Stromal cell of bone marrow (primary cell): ENCODE measurements around the gene C12orf60.

Source experiments
- DNase-seq: peaks from one replicate; pipeline ENCODE4 v3.0.0-alpha.2; 2012; ENCODE audit warnings: low read depth

C12orf60 gene

GRCh38 chr12:14777271-14777670 lies 26.2 kb upstream of the C12orf60 start:
- DNase-seq, result no peak

- no peak for DNase-seq
These were observed 23.6 kb upstream of the C12orf60 start for GRCh38 chr12:14779834-14780233.

GRCh38 chr12:14780859-14781258 lies 22.6 kb upstream of the C12orf60 start:
- DNase-seq, result no peak

GRCh38 chr12:14781563-14781962 lies 21.9 kb upstream of the C12orf60 start:
- no peak for DNase-seq

- DNase-seq, result no peak
These were observed 20.7 kb upstream of the C12orf60 start for GRCh38 chr12:14782756-14783155.

GRCh38 chr12:14784471-14784870 lies 19.0 kb upstream of the C12orf60 start:
- no peak for DNase-seq

GRCh38 chr12:14785568-14785967 lies 17.9 kb upstream of the C12orf60 start:
- no peak for DNase-seq

- DNase-seq, result no peak
These were observed 8.4 kb upstream of the C12orf60 start for GRCh38 chr12:14795028-14795448.

GRCh38 chr12:14802247-14802646 lies 1.2 kb upstream of the C12orf60 start:
- no peak for DNase-seq

- no peak for DNase-seq
These were observed 804 bp upstream of the C12orf60 start for GRCh38 chr12:14802721-14803010.

GRCh38 chr12:14803830-14804160 lies 325 bp downstream of the C12orf60 start:
- no peak for DNase-seq

GRCh38 chr12:14810167-14810952 lies 6.9 kb downstream of the C12orf60 start:
- DNase-seq, result no peak

GRCh38 chr12:14810953-14811483 lies 7.5 kb downstream of the C12orf60 start:
- no peak for DNase-seq

- DNase-seq, result no peak
These were observed 8.0 kb downstream of the C12orf60 start for GRCh38 chr12:14811486-14811885.

GRCh38 chr12:14814014-14814413 lies 10.5 kb downstream of the C12orf60 start, which contains the start of gene SMCO3:
SMCO3 (minus strand) TSS chr12:14814182; CDS start chr12:14806680, 7,502 bp downstream.
- DNase-seq, result no peak

- no peak for DNase-seq
These were observed 20.7 kb downstream of the C12orf60 start for GRCh38 chr12:14824012-14824634.

GRCh38 chr12:14825256-14825655 lies 21.8 kb downstream of the C12orf60 start:
- DNase-seq, result no peak

- no peak for DNase-seq
These were observed 23.0 kb downstream of the C12orf60 start for GRCh38 chr12:14826491-14826890.

- DNase-seq, result no peak
These were observed 23.6 kb downstream of the C12orf60 start for GRCh38 chr12:14827043-14827442.

- no peak for DNase-seq
These were observed 25.4 kb downstream of the C12orf60 start for GRCh38 chr12:14828892-14829291.

- DNase-seq, result no peak
These were observed 29.9 kb downstream of the C12orf60 start for GRCh38 chr12:14833336-14833735.

- no peak for DNase-seq
These were observed 30.5 kb downstream of the C12orf60 start for GRCh38 chr12:14833952-14834351.

- no peak for DNase-seq
These were observed 31.0 kb downstream of the C12orf60 start for GRCh38 chr12:14834509-14834908.
